Measurements from ENCODE around the gene STX4. TPM values are rescaled to one million over a fixed set of nuclear protein-coding genes. Genes with fewer than 3 reads are reported as not detected.

STX4 gene
- total and polyA plus RNA-seq, 9 of the 15 experiments (the other 6 are each of a cell fraction or from before 2014, with no cell fraction given), result 3.2 to 48.0 (median 21.5) TPM

- TF ChIP-seq CHD1 (IDR thresholded peaks at IDR 0.05; ENCODE audit: low read length) (no peak), ZNF57 (CRISPR knock-in tag; IDR thresholded peaks at IDR 0.05) (peak; percentile 53; the same call in 1 of the 2 replicates), GTF2B (IDR thresholded peaks at IDR 0.05; ENCODE audit: extremely low read depth, insufficient read length) (no peak), TAF7 (tag; IDR thresholded peaks at IDR 0.05) (0 out of 2 replicates have a peak, but pooled peaks have one; percentile 11), MNT (conservative IDR thresholded peaks at IDR 0.05) (peak; percentile 62 to 65), ZNF134 (CRISPR knock-in tag; conservative IDR thresholded peaks at IDR 0.05) (peak; percentile 100), CBX3 (IDR thresholded peaks at IDR 0.05; ENCODE audit: borderline replicate concordance in 1 of 2, low read length in 2 of 2) (0 out of 3 replicates have a peak, but pooled peaks of 1 of the 2 experiments have one; percentile 20), TGIF2 (CRISPR knock-in tag; IDR thresholded peaks at IDR 0.05) (peak; percentile 53; the same call in 1 of the 2 replicates), GTF2F1 (IDR thresholded peaks at IDR 0.05; ENCODE audit: low read depth, low read length) (0 out of 2 replicates have a peak, but pooled peaks have one; percentile 19), HMGXB4 (CRISPR knock-in tag; IDR thresholded peaks at IDR 0.05) (peak; percentile 60; the same call in 1 of the 2 replicates), REST (IDR thresholded peaks at IDR 0.05; ENCODE audit: borderline replicate concordance) (0 out of 2 replicates have a peak, but pooled peaks have one; percentile 4), REST (CRISPR knock-in tag; IDR thresholded peaks at IDR 0.05; ENCODE audit: low read depth) (peak; percentile 86), MAX (CRISPR knock-in tag; IDR thresholded peaks at IDR 0.05) (no peak; the same call in none of the 2 replicates)
Measured at GRCh38 chr16:31073142-31073969, 40.0 kb downstream of the STX4 start (continued).

All from K562 (cell line).